ENCODE results near the gene B3GALNT2.
"Not testable (repeated sequence)": the region's sequence is repeated elsewhere in the genome, so short reads cannot be mapped to it uniquely, and the experiment has no call there.

Gene B3GALNT2

DNA sequence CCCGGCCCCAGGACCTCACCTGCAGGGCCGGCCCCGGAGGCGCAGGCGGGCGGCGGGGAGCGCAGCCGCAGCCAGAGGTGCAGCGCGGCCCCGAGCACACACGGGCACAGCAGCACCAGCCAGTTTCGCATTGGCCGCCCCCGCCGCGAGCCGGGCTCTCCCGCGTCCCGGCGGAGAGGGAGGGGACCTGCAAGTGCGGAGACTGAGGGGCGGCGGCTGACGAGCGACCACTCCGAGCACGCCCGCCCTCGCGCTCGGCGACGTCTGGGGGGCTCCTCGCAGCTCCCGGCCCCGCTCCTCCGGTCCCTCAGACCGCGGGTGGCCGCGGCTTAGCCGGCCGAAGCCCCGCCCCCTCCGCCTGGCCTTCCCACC is at the start of gene B3GALNT2:
Gene B3GALNT2, minus strand, starts transcription at position 331 of the 372 bp plus-strand sequence. Its CDS starts 200 bp downstream, at position 131.
- DNase-seq, result no peak

DNA sequence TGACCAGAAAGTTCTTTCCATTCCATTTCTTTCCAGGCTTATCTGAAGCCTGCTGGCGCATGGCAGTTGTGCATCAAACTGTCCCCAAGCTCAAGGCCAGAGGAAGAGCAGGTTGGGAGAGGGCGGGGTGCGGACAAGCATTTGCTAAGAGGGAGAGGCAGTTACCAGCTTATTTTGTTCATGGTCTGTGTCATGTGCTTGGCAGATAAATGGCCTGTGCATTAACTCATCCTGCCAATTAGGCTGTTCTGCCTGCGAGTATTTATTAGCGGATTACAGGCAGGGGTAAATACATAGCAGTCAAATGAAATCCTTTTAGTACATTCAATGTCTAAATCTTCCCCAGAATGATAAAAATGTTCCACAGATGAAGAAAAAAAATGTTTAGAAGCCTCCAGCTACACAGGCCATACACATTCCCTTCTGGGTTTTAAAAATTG is 48.9 kb upstream of the B3GALNT2 start:
- no peak for DNase-seq

DNA sequence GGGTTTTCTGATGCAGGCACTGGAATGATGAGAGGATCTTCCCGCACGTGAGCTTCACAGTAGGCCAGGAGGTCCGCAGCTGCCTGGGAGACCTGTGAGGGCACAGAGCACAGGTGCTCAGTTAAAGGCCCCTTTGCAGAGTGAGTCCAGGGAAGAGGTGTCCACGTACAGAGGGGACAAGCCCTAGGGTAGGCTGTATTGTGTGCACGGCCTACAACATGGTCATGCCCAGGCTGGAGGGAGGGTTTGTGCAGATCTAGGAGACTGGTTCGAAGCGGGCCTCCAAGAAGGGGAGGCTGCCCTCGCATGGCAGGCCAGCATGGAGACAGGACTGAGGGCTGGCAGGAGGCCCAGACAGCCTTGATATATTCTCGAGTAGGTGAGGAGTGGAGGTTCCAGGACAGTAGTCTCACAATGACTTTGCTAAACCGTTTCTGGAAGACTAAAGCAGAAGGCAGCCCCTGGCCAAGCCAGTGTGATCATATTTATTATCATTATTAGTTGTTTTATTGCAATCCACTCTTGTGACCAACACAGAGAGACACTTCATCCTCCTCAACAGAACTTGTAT is 48.0 kb upstream of the B3GALNT2 start:
- DNase-seq, result no peak

DNA sequence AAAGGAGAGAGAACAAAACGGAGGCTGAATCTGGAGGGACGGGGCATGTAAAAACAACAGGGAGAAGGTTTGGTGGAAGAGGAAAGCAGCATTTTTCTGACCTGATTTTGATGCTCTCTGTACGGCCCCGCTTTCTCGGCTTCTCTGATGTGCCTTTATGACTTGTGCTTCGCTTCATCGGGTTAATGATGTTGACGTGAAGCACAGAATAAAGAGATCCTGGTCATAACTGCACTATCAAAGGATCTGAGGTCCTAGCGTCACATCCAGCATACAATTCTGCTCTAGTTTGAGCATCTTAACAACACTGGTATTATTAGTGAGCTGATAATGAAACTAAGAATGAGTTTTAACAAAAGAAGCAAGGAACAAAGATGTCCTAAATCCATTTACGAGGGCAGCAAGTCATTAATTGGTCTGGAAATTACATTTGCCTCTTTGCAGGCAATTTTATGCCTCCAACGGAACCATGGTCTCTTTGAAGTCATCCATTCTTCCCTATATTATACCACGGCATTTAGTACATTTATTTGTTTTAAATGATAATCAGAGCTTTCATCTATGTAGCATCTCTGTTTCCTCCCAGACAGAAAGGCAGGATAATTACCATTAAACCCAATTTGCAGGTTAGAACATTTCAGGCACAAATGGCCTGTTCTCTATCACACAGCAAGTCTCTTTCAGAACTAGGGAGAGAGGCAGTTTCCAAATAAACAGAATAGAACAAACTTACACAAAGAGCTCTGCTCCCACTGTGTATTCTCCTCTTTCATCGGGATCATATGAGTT is 45.3 kb upstream of the B3GALNT2 start:
- no peak for DNase-seq

DNA sequence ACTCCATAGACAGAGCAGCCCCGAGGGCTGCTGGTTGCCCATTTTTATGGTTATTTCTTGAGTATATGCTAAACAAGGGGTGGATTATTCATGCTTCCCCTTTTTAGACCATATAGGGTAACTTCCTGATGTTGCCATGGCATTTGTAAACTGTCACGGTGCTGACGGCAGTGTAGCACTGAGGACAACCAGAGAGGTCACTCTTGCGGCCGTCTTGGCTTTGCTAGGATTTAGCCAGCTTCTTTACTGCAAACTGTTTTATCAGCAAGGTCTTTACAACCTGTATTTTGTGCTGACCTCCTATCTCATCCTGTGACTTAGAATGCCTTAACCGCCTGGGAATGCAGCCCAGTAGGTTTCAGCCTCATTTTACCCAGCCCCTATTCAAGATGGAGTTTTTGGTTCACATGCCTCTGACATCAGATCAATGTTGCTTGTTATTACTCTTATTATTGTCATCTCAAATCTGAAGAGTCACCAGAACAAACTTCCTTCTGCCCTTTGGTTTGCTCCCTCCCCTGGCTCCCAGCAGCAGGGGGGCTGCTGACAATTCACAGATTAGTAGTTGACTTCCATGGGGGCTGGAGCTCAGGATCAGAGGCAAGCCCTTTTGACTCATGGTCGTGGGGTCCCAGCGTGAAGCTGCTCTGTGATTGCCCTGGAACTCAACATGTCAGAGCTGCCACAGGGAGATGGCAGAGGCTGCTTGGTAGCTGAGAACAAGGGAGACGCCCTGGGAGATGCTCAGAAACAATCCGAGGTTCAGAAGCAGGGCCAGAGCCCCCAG is 42.3 kb upstream of the B3GALNT2 start:
- DNase-seq, result not testable (repeated sequence)

DNA sequence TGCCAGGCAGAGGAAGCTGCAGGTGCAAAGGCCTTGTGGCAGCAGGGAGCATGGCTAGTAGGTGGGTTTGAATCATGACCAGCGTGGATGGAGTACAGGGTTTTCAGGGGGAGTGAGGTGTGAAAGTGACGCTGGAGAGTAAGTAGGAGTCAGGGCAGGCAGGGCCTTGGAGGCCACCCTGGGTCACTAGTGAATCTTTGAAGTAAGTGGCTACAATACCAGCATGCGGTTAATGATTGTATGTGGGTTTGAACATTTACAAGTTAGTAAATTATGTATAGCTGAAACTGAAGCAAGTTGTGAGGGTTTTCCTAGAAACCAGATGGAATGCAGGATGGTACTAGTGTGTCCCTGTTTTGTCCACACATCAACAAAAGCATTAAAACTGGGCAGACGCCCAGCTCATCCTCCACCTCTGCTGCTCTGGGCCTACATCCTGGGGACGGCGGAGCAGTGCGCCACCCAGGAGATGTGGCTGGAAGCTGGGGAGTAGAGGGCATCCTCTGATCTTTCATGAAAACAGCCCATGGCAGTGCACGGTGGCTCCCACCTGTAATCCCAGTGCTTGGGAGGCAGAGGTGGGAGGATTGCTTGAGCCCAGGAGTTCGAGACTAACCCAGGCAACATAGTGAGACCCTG is 41.2 kb upstream of the B3GALNT2 start:
- DNase-seq, result no peak

DNA sequence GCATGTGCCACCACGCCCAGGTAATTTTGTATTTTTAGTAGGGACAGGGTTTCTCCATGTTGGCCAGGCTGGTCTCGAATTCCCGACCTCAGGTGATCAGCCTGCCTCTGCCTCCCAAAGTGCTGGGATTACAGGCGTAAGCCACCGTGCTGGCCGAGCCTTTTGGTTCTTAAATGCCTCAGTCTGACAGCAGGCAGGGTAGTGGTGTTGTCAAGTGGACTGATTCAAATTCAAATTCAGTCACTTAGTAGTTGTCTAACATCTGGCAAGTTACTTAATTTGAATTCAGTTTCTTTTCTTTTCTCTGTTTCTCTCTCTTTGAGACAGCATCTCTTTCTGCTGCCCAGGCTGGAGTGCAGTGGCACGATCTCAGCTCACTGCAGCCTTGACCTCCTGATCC is 38.6 kb upstream of the B3GALNT2 start:
- DNase-seq, result not testable (repeated sequence)

DNA sequence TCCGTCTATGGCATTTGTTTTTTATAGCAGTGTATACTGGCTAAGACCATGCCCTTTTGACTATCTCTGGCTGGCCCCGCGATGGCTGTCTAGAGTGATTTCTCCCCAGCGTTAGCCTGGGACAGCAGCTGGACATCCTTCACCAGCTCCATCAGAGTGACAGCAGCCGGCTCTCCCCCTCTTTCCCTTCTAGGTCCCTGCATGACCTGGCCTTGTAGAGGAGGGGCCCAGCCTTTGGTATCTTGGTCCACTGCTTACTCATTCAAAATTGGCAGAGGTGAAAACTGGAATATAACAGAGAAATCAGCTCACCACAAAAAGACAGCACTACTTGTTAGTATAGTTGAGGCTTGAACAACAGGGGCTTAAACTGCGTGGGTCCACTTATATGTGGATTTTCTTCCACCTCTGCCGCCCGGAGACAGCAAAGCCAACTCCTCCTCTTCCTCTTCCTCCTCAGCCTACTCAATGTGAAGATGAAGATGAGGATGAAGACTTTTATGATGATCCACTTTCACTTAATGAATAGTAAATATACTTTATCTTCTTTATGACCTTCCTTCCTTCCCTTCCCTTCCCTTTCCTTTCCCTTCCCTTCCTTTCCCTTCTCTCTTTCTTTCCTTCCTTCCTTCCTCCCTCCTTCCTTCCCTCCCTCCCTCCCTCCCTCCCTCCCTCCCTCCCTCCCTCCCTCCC is 29.4 kb upstream of the B3GALNT2 start:
- no peak for DNase-seq

DNA sequence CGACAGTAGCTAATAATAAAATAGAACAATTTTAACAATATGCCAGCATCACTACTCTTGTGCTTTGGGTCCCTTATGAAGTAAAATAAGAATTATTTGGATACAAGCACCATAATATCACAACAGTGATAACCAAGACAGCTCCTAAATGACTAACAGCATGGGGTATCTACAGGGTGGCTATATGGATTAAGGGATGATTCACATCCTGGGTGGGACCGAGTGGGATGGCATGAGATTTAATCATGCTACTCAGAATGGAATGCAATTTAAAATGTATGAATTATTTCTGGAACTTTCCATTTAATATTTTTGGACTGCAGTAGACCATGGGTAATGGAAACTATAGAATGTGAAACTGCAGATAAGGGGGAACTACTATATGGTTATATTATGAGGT is 28.1 kb upstream of the B3GALNT2 start:
- no peak for DNase-seq

DNA sequence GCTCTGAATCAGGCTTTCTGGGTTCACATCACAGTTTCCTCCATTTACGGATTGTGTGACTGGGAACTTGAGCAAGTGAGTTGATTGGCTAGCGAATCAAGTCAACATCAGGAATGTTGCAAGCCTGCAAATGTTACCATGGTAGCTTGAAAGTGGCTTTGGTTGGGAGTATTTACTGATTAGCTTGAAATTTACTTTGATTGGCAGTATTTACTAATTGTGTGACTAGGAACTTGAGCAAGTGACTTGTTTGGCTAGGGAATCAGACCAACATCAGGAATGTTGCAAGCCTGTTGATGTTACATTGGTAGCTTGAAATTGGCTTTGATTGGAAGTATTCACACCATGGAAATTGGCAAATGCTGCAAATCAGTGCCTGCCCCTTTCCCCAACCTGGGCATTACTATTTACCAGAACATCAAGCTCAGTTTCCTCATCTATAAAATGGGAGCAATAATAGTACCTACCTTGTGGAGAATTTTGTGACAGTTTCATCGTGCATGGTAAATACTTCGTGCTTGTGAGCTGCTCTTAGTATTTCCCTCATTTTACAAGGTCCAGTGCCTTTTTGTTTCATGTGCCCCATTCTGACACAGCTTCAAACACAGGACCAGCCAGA is 23.1 kb upstream of the B3GALNT2 start:
- no peak for DNase-seq

DNA sequence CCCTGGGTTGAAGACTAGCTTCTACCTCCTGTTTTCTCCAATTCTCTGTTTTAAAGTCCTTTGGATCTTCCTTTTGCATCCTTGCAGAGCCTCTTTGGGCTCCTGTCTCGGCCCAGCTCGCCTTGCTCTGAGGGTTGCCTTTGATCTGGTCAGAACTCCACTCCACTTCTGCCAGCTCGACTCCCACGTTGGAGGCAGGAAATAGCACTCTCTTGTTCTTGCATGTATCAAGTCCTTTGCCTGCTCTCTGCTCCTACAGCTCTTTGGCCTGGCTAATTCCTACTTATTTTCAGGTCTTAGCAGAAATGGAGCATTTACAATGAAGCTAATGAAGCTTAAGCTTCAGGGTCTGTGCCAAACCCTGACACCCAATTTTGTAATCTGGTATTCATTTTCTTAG is 21.1 kb upstream of the B3GALNT2 start:
- no peak for DNase-seq

DNA sequence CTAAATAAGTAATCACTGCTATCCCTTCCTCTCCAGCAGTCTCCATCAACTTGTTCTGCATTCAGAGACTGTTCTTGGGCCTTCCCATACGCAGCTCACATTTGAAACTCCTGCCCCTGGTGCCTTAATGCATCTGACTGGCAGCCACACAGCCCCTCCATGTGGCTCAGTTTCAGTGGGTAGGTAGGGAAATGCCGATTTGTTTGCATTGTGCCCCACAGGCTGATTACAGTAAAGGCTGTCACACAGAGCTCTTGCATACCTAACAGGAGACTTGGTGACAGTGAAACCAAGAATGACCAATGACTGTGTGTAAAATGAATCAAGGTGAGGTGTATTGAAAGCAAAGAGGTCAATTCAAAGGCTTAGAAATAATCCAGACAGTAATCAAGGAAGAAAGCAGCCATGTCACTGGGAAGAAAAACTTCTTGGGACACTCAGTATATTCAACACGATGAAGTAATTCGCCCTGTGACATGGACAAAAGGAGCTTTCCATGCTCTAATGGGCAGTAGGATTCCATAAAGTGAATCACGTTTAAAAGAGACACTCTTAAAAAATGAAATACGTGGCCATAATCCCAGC is 12.7 kb upstream of the B3GALNT2 start:
- DNase-seq, result no peak

DNA sequence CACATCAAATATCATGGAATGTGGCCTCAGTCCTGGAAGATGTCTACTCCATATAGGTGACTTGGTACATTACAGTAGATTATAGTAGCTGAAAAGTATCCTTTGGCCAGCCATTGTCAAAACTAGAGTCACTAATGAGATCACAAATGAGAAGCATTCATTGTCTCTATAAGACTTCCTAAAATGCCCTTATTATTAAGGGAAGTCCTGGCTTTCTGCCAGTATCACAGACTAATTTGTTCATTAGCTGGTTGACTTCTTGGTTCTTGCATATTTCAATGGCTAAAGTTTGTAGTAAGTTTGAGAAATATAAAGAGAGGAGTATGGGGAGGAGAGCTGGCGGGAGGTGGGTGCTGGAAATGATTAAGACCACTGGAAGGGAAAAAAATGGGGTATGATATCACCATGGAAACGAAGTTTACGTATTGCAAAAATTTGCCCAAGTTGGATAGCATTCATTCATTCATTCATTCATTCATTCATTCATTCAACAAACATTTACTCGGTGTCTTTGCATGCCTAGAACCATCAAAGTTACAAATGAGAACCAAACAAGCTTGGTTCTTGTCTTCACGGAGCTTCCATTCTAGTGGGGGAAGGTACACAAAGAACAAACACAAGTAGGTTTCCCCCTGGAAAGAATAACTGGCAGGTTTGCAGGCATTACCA is 11.7 kb upstream of the B3GALNT2 start:
- no peak for DNase-seq

DNA sequence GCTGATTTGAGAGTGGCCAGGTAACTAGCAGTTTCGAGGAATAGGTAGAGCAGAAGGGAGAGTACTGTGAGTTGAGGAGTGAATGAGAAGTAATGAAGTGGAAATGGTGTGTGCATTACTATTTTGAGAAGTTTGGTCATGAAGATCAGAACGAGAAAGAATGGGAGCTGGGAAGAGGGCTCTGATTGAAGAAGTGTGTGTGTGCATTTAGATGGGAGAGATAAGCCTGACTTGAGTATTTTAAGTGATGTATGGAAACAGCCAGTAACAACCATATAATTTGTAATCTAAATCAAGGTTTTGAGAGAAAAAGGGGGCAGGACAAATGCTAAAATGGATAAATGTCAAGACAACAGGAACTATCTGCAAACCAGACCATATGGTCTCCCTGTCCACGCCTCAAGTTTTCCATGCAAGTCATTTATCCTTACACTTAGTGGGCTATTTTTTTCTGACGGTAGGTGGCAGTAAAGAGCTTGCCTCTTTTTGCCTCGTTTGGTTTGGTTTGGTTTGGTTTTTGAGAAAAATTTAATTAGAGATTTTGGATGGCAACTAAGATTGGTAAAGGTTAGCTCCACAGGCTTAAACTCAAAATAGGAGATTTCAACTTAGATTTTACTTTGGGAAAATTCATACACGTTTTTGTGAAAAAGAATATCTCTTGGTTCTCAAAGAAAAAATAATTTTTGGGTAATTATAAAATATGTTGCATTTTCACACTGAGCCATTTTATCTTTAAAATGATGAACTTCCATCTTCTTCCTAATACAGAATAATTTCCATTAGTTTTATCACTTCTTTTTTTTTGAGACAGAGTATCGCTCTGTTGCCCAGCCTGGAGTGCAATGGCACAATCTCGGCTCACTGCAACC is 9.5 kb upstream of the B3GALNT2 start:
- DNase-seq, result no peak

DNA sequence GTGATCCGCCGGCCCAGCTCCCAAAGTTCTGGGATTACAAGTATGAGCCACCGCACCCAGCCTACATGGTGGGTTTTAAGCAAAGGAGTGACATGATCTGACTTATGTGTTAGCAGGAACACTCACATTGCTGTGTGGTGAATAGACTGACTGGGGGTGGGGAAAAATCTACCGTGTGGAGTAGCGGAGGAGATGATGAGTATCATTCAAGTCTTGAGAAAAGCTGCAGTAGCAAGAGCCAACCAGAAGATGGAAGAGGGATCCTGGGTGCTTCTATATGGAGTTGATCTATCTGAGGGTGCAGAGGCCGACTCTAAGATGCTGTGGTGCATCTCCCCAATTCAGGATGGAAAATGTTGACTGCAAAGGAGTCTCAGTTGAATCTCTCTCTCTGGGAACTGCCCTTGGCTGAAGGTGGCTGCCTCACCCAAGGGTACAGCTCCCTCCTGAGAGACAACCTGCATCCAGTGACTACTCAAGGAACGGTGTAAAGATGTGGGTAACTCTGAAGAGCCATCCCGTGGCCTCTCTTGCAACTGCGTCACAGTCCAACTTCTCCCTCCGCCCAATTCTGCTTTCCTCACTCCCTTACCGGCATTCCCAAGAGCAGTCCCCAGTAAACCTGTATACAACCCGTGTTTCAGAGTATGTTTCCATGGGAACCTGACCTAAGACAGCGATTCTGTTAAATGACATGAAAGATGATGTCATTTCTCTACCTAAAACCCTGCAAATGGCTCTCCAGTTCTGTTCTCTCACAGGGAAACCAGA is 7.4 kb upstream of the B3GALNT2 start:
- DNase-seq, result no peak

DNA sequence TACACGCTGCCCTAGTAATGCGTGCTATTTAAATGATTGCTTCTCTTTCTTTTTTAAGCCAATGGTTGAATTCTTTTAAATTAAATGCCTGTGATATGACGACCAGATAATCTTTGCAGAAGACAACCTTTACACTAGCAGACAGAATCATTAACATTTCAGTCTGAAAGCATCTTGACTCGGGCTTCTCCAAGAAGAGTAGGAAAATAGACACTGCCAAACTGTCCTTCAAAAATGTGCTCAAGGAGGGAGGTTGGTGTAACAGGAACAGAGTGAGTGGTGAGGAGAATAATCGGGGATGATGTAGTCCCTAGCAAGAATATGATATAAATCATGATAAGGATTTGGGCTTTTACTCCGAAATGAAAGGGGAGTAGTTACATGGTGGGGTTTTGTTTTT is 6.6 kb upstream of the B3GALNT2 start:
- no peak for DNase-seq

DNA sequence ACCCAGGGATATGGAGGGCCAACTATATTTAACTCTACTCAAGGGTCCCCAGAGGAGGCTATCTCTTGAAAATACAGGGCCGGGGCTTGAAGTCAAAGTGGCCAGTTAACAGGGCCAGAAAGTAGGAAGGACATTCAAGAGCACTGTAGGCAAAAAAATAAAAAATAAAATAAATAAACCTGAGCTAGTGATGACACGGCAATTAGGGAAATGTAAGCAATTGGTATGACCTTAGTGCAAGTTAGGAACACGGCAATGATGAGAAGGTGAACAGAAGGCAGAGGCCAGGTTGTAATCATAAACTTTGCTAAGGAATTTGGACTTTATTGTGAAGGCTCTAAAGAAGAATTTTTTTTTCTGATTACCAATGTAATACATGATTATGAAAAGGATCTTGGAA is 3.4 kb upstream of the B3GALNT2 start:
- no peak for DNase-seq

DNA sequence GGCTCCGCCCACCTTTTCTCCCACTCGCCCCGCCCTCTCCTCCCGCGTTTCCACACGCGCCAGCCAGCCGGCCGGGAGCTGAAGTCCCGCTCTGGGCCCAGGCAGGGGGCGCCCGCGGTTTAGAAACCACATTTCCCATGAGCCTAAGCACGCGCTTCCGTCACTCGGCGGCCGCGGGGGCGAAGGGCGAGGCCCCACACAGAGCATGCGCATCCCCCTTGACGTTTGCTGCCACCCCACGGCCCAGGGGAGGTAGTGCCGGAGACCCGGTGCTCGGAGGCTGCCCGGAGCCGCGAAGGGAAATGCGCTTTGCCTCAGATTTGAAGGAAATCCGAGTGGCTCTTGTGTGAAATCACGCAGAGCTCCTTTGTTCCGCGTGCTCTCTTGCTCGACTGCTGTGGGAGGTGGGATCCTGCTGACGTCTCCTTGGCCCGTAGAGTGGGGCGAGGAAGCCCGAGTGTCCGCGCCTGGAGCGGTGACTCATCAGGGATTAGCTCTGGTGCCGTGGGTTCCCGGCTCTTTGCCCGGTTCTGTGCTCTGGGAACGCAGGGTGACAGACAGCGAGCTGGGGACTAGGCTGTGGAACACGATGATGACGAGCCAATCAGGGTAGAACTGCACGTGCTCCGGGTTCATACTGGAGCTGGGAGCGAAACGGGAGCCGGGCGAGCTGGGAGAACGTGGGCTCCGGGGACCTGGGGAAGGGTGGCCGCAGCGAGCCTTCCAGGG is 406 bp upstream of the B3GALNT2 start:
- peak; percentile 99 for DNase-seq

Data from femur (tissue), 1 donor.